Urinary bladder (tissue), 4 donors: Measurements from ENCODE around the gene TAF1C. TPM values are rescaled to one million over a fixed set of nuclear protein-coding genes. Genes with fewer than 3 reads are reported as not detected.

ENCODE experiments used
- DNase-seq: peaks from one replicate; pipeline ENCODE4 v3.0.0-alpha.2; 2015; ENCODE audit errors: extremely low spot score
- H3K27ac ChIP-seq: one replicate; pipeline ENCODE4 v1.5.1; 2013; ENCODE audit warnings: low read depth, mild to moderate bottlenecking, moderate library complexity
- H3K36me3 ChIP-seq: one replicate; pipeline ENCODE4 v1.6.1; 2013; ENCODE audit warnings: mild to moderate bottlenecking, moderate library complexity; ENCODE audit not compliant: insufficient read depth
- H3K4me1 ChIP-seq: one replicate; pipeline ENCODE4 v1.6.1; 2013; ENCODE audit warnings: mild to moderate bottlenecking, moderate library complexity; ENCODE audit not compliant: insufficient read depth
- H3K4me3 ChIP-seq: one replicate; pipeline ENCODE4 v1.5.1; 2013; ENCODE audit warnings: low read depth, low read length
- WGBS: extraction: QIAGEN DNeasy Blood & Tissue Kit; methylation state at CpG from one replicate; pipeline ENCODE4 v1.1.7; 2013; 5-methylcytosine and 5-hydroxymethylcytosine counted together
- polyA plus RNA-seq: library from polyadenylated mRNA; stranded (reverse); fragments of 200-250 nt; gene quantifications from one replicate; pipeline ENCODE4 v1.2.3, GENCODE V29; 2013
- total RNA-seq: library from RNA; depleted of rRNA; stranded (reverse); fragments of >200 nt; gene quantifications from one replicate; pipeline ENCODE4 v1.2.3, GENCODE V29; 2014
- donor health status: healthy with polysubstance abuse.
- donor health status: healthy.

TAF1C gene
- total and polyA plus RNA-seq, 2 donors, result 24.4 to 39.3 TPM

GRCh38 chr16:84183911-84184591, 2.8 kb downstream of the TAF1C start:
- H3K36me3 ChIP-seq, result peaks cover 9% of the 10 kb centered on the region
- peak overlapping the region; percentile 18 for H3K27ac ChIP-seq
- no peaks in the 10 kb centered on the region for H3K4me1 ChIP-seq
- DNase-seq, result no peak
- WGBS, result 82% methylated on average over 11 of the region's 11 CpGs
- no peak overlapping the region for H3K4me3 ChIP-seq

- 95% methylated on average over 5 of the region's 5 CpGs for WGBS
- Histone ChIP-seq H3K4me3 (no peak overlapping the region), H3K27ac (no peak overlapping the region), H3K4me1 (no peaks in the 10 kb centered on the region), H3K36me3 (peaks cover 9% of the 10 kb centered on the region)
- no peak for DNase-seq
These were observed 3.3 kb downstream of the TAF1C start for GRCh38 chr16:84183572-84183875.

GRCh38 chr16:84182680-84183571, 3.9 kb downstream of the TAF1C start:
- no peak for DNase-seq
- Histone ChIP-seq H3K27ac (no peak overlapping the region), H3K36me3 (peaks cover 9% of the 10 kb centered on the region), H3K4me1 (no peaks in the 10 kb centered on the region), H3K4me3 (no peak overlapping the region)
- 94% methylated on average over 26 of the region's 26 CpGs for WGBS

GRCh38 chr16:84182104-84182503, 4.8 kb downstream of the TAF1C start:
- DNase-seq, result no peak
- 96% methylated on average over 18 of the region's 18 CpGs for WGBS
- Histone ChIP-seq H3K36me3 (peaks cover 9% of the 10 kb centered on the region), H3K4me1 (no peaks in the 10 kb centered on the region), H3K27ac (no peak overlapping the region), H3K4me3 (no peak overlapping the region)

GRCh38 chr16:84181144-84181915, 5.5 kb downstream of the TAF1C start:
- DNase-seq, result no peak
- Histone ChIP-seq H3K27ac (no peak overlapping the region), H3K4me1 (no peaks in the 10 kb centered on the region), H3K4me3 (no peak overlapping the region), H3K36me3 (peaks cover 9% of the 10 kb centered on the region)
- WGBS, result 93% methylated on average over 41 of the region's 41 CpGs

GRCh38 chr16:84180519-84181140, 6.2 kb downstream of the TAF1C start:
- WGBS, result 79% methylated on average over 21 of the region's 21 CpGs
- Histone ChIP-seq H3K27ac (no peak overlapping the region), H3K4me3 (no peak overlapping the region), H3K36me3 (peaks cover 9% of the 10 kb centered on the region), H3K4me1 (no peaks in the 10 kb centered on the region)
- no peak for DNase-seq

GRCh38 chr16:84179612-84180320, 7.1 kb downstream of the TAF1C start:
- no peak for DNase-seq
- H3K36me3 ChIP-seq, result peaks cover 9% of the 10 kb centered on the region
- H3K27ac ChIP-seq, result no peak overlapping the region
- no peak overlapping the region for H3K4me3 ChIP-seq
- H3K4me1 ChIP-seq, result no peaks in the 10 kb centered on the region
- WGBS, result 85% methylated on average over 33 of the region's 33 CpGs

- no peaks in the 10 kb centered on the region for H3K4me1 ChIP-seq
- DNase-seq, result no peak
- H3K27ac ChIP-seq, result no peak overlapping the region
- no peak overlapping the region for H3K4me3 ChIP-seq
- WGBS, result 90% methylated on average over 28 of the region's 28 CpGs
- peaks cover 9% of the 10 kb centered on the region for H3K36me3 ChIP-seq
These were observed 7.8 kb downstream of the TAF1C start for GRCh38 chr16:84178892-84179611.

GRCh38 chr16:84178146-84178765, 8.6 kb downstream of the TAF1C start:
- Histone ChIP-seq H3K27ac (no peak overlapping the region), H3K4me1 (no peaks in the 10 kb centered on the region), H3K4me3 (no peak overlapping the region), H3K36me3 (peaks cover 9% of the 10 kb centered on the region)
- WGBS, result 84% methylated on average over 15 of the region's 15 CpGs
- no peak for DNase-seq

- 53% methylated on average over 9 of the region's 9 CpGs for WGBS
- Histone ChIP-seq H3K4me3 (no peak overlapping the region), H3K36me3 (peaks cover 9% of the 10 kb centered on the region), H3K4me1 (no peaks in the 10 kb centered on the region), H3K27ac (peak overlapping the region; percentile 46)
- DNase-seq, result no peak
These were observed 9.2 kb downstream of the TAF1C start for GRCh38 chr16:84177741-84178073.

- WGBS, result 59% methylated on average over 18 of the region's 18 CpGs
- DNase-seq, result no peak
- H3K4me3 ChIP-seq, result no peak overlapping the region
These were observed 10.4 kb downstream of the TAF1C start for GRCh38 chr16:84176192-84177053.

More at GRCh38 chr16:84176192-84177053, 10.4 kb downstream of the TAF1C start:
- H3K36me3 ChIP-seq, result peaks cover 4% of the 10 kb centered on the region
- no peaks in the 10 kb centered on the region for H3K4me1 ChIP-seq
- H3K27ac ChIP-seq, result no peak overlapping the region
